ENCODE measurements around the gene CEP295NL. TPM values are rescaled to one million over a fixed set of nuclear protein-coding genes. Genes with fewer than 3 reads are reported as not detected.
"Not testable (repeated sequence)": the region's sequence is repeated elsewhere in the genome, so short reads cannot be mapped to it uniquely, and the experiment has no call there.

Gene CEP295NL
- polyA plus RNA-seq, 5 donors: 0.18 to 0.50 (median 0.29) TPM

DNA sequence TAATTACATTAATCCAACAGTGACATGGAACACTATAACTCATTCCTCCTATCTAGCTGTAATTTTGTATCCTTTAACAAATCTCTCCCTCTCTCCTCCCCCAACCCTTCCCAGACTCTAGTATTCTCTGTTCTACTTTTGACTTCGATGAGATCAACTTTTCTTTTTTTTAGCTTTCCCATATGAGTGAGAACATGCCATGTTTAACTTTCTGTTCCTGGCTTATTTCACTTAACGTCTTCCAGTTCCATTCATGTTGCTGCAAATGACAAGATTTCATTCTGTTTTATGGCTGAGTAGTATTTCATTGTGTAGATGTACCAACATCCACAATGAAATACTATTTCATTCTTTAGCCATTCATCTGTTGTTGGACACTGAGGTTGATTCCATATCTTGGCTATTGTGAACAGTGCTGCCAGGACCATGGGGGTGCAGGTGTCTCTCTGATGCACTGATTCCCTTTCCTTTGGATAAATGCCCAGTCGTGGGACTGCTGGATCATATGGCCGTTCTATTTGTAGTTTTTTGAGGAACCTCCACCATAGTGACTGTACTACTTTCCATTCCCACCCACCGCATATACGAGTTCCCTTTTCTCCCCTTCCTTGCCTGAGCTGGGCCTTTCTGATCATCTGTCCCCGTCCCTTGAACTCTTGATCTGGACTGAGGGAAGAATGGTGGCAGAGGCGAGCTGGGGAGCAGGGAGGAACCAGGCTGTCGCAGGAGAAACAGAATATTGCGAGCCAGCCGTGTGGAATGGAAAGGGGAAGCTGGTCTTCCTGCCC lies 7.7 kb upstream of the CEP295NL start:
- no peak for DNase-seq

DNA sequence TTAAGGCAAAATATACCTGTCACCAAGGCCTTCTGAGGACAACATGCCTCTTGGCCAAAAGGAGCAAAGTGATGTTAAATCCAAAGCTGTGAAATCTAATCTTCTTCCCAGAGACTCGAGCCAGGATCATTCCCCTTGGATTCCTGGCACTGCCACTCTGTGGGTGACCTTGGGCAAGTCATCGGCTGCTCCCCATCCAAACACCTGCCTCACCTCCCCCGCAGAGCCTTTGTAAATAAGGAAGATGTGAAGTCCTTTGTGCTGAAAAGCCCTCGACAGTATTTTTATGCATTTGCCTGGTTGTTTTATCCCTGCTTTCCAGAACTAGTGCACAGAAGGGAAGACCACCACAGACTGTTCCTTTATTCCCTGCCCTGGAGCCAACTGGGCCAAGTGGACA lies 5.4 kb upstream of the CEP295NL start:
- no peak for DNase-seq

DNA sequence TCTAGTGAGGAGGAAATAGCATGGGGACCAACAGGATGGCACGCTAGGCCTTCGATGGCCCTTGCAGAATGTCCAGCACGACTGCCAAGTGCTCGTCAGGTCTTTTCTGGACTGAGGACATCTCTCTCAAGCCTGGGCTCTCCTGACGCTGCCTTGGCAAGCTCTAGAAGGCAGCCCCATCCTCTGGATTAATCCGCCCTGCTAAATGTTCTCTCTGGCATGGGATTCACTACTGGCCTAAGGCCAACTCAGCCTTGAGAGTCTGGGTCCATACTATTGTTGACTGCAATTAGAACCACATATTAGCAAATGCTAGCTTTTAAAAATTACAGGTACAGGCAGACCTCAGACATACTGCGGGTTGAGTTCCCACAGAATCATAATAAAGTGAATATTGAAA lies 2.5 kb upstream of the CEP295NL start:
- no peak for DNase-seq

DNA sequence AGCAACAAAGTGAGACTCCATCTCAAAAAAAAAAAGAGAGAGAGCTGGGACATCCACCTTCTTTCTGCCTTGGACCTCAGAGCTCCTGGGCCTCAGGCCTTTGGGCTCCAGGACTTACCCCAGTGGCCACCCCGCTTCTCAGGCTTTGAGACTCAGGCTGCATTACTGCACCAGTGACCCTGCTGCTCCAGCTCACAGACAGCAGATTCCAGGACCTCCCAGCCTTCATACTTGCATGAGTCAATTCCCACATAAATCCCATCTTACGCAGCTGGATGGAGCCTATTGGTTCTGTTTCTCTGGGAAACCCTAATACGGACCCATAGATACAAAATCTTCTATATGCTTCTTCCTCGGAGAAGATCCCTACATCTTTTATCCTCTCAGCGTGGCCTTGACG lies 2.1 kb upstream of the CEP295NL start:
- no peak for DNase-seq

DNA sequence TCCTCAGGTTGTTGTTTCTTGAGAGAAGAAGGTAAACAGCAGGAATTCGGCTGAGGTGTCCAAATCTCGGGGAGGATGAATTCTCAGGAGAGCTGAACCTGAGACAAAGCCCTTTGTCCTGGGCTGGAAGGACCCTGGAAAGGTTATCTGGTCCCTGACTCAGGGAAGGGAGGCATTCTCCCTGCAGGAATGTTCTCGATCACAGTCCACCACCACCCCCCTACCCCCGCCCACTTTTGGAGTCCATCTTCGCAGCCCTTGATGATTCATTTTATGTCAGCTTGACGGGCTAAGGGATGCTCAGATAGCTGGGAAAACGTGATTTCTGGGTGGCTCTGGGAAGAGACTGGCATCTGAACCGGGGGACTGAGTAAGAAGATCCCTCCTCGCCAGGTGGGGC lies 1.4 kb upstream of the CEP295NL start:
- DNase-seq: no peak

DNA sequence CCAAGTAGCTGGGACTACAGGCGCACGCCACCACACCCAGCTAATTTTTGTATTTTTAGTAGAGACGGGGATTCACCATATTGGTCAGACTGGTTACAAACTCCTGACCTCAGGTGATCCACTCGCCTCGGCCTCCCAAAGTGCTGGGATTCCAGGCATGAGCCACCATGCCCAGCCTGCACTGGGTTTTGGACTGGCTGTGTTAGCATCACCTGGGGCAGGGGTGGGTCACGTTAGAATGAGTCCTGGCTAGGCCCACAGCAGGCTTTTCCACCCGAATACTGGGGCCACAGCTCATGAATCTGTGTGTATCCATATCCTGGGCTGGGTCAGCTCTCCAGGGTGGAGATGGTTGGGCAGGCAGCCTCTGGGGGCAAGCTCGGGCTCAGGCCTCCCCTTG lies 770 bp downstream of the CEP295NL start:
- not testable (repeated sequence) for DNase-seq

DNA sequence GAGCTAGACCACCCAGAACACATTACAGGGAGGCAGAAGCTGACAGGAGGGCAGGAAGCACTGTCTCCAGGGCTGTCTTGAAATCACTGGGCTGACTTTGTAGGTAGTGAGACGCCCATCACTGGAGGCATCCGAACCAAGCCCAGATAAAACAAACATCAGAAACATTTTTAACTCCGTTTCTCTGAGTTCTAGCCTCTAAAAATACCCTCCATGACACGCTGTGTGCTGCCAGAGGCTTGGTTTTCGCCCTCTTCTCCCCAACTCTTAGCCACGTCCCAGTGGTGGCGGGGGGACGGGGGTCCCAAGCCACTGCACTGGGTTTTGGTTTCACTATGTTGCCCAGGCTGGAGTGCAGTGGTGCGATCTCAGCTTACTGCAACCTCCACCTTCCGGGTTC lies 1.2 kb downstream of the CEP295NL start:
- DNase-seq: no peak

DNA sequence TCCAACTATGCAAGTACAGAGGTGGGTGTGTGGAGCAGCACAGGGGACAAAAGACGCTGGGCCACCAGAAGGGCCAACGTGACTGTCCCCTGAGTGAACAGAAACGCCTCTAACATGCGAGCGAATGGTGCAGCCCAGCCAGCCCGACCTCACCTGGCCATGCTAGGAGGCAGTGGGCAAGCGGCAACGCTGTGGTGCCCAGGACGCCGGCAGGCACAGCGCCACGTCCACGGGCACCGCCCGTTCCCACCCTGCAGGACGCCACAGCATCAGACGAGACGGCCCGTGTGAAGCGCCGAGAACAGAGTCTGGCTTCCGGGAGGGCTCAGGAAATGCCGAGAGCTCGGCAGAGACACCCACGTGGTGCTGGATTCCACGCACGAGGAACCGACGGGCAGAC lies 2.2 kb downstream of the CEP295NL start:
- DNase-seq: no peak

DNA sequence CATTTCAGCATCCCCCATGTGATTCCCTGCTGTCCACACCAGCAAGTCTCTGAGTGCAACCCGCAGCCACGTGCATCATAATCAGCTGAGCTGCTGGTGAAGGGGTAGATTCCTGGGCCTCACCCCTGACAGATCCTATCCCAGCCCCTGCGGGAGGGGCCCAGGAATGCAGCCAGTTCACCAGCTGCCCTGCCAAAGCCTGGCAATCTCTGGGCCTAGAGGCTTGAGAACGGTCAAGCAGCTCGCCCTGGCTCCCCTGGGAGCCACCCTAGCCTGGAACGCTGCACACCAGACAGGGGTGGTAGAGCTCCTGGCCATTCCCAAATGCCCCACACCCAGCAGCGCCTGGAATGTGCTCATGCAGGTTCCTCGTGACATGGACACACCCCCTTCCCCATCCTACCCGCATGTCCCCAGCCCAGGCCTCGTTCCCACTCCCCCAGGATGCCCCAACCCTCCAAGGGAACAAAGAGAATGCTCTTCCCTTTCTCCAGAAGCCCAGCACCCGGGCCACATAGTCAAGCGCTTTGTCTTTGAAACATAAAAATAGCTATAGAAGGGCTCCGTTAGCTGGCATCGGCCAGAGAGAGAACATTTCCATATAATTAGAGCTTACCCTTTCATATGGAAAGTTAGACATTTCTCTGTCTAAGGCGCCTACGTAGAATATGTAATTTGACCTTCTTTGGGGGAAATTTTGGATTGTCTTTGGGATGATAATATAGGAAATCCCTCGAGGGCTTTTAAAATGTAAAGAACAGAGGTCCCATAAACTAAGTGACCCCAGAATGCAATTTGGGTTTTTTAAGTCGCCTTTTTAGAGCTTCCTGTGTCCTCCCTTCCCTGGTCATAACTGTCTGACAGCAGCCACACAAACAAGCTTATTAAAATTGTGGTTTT lies 3.4 kb downstream of the CEP295NL start:
- DNase-seq: no peak

DNA sequence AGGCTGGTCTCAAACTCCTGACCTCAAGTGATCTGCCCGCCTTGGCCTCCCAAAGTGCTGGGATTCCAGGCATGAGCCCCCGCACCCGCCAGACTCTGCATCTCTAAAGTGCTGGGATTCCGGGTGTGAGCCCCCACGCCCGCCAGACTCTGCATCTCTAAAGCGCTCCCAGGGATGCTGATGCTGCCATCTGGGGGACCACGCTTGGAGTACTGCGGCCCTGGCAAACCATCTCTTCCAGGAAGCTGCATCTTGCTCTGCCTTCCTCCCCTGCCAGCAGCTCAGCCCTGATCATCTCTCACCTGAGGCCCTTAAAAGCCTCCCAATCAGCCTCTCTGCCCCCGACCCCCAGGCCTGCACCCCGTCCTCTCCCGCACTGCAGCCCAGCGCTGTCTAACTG lies 4.1 kb downstream of the CEP295NL start:
- no peak for DNase-seq

DNA sequence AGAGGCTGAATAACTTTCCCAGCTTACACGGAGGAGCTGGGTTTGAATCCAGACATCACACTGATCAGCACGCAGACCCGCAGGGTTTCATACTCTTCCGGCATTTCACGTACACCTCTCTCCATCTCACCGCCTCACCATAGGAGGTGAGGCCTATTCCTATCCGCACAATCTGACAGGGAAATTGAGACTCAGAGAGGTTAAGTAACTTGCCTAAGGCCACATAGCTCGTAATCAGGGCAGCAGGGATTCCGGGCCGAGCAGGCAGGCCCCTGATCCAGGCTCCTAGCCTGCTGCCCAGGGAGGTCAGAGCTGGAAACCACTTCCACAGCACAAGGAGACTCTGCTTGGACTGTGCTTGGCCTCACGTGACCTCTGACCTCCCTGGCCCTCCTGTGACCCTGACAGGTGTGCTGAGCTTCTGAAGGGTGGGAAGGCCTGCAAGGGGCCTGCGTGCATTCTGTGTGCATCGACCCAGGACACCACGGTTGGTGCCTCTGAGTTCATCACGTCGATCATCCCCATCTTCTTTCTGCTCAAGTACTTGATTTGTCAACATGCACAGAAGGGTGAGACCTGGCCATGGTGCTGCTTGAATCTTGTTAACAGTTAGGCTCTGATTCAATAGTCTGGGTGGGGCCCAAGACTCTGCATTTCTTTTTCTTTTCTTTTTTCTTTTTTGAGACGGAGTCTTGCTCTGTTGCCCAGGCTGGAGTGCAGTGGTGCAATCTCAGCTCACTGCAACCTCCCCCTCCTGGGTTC lies 4.7 kb downstream of the CEP295NL start:
- no peak for DNase-seq

DNA sequence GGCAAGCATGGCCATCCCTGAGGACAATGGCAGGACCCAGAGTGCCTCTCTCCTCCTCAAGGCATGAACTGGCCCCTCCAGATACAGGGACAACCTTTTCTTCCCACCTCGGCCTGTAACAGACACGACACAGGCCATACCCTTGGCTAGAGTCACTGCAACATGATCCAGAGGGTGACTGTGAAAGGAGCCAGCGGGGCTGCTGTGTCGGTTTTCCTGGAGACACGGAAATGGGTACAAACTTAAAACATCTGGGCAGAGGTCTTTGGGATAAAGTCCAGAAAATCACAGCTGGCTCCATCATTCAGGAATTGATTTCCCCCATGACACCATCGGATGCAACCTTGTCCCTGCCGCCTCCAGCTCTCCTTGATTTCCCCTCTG lies 5.3 kb downstream of the CEP295NL start:
- no peak for DNase-seq

DNA sequence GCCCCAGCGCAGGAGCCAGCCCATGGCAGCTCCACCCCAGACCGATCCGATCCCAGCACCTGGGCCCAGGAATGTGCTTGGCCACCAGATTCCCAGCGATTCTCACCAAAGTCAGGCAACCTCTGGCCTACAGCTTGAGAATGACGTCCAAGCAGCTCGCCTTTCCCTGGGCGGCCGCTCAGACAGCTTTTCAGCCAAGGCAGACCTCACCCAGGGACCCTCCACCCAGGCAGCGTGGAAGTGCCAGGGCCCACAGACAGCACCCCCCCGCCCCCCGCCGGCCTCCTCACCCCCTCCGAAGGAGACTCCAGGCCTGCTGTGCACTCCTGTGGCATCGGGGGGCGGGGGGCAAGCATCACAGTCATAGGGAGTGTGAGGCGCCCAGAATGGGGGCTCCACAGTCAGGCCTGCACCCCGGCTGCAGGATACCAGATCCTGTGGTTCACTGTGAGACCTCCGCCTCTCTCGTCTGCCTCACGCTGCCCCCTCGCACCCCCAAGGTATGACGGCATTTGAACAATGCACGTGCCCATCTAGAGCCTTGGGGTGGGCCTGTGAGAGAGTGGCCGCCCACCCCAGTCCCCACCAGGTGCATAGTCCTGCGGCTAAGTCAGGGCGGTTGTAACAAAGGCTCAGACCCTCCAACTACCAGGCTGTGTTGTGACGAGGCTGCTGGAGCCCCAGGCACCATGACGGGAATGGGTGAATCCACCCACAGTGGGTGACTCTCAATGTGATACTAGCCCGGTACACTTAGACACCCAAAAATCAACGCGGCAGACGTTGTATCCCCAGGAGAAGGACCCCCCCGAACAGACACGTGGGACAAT lies 6.0 kb downstream of the CEP295NL start:
- no peak for DNase-seq

DNA sequence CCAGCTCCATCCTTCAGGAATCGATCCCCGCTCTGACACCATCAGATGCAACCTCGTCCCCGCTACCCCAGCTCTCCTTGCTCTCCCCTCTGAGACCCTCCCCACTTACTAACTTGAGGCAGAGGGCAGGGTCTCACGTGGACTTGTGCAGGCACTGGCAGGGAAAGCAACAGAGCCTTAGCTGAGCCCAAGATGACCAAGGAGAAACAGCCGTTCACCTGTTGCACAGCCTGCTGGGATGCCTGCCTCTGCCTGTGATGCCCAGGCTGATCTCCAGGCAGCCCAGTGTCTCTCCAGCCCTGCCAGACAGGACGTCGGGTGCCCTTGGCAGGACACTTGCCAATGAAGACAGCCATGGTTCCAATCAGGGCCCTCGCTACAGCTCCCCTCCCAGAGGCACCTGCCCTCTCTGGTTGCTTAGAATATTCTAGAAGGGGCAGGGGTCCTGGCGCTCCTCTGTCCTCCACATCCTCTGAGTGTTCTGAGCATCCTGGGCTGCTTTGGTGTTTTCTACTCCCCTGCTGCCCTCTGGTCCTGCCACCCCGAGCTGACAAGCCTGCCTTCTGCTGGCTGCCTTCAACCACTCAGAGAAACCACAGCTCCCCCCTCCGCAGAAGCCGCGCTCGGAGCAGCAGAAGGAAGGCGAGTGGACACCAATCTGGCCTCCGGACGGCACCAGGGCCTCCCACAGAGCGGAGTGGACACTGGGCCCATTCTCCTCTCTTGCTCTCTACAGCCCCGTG lies 6.7 kb downstream of the CEP295NL start:
- DNase-seq: no peak

DNA sequence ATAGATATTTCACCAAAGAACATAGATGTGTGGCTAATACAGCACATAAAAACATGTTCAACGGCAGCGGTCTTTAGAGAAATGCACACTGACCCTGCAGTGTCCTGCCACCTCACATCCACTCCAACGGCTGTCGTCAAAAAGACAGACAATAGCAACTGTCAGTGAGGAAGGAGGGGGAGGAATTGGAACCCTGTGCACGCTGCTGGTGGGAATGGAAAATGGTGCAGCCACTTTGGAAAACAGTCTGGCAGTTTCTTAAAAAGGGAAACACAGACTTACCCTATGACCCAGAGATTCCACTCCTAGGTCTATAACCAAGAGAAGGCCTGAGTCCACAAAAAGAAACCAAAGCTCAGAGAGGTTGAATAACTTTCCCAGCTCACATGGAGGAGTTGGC lies 7.7 kb downstream of the CEP295NL start:
- no peak for DNase-seq

DNA sequence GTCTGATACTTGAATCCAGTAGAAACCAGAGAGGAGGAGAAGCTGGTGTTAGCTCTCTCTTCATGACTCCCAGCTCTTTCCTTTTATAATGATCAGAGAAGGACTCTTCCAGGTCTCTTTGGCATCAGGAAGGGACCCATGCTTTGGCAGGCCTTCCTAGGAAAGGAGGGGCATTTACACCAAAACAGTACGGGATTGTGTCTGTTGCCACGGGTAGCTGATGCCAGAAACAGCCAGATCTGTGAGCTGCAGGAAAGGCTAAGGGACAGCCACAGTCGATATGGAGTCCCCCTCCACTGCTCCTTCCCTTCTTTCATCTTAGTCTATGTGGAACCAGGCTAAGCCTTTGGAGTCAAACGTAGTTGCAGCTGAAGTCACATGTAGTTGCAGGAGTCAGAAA lies 9.3 kb downstream of the CEP295NL start:
- no peak for DNase-seq

DNA sequence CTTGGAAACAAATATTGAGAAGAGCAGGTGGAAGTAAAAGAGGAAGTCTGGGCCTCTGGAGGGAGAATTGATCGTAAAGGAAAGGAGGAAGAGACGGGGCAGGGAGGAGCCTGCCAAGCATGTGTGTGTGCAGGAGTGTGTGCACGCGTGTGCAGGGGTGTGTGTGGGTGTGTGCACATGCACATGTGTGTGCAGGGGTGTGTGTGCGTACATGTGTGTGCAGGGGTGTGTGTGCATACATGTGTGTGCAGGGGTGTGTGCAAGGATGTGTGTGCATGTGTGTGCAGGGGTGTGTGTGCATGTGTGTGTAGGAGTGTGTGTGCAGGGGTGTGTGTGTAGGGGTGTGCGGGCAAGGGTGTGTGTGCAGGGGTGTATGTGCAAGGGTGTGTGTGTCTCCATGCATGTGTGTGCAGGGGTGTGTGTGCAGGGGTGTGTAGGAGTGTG lies 10.0 kb downstream of the CEP295NL start:
- DNase-seq: no peak

DNA sequence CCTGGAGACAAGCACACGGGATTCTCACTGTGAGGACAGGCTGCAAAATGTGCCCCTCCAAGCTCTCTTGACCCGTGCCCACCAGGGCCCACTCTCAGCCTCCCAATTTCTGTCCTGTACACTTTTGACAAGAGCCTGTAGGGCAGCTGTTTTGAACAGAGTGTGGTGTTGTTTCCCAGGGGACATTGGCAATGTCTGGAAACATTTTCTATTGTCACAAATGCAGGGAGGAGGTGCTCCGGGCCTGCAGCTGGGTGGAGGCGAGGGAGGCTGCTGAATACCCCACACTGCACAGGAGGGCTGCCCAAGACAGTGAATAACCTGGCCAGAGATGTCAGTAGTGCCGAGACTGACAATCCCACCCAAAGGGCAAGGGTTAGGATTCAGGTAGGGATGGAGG lies 10.5 kb downstream of the CEP295NL start:
- DNase-seq: no peak

DNA sequence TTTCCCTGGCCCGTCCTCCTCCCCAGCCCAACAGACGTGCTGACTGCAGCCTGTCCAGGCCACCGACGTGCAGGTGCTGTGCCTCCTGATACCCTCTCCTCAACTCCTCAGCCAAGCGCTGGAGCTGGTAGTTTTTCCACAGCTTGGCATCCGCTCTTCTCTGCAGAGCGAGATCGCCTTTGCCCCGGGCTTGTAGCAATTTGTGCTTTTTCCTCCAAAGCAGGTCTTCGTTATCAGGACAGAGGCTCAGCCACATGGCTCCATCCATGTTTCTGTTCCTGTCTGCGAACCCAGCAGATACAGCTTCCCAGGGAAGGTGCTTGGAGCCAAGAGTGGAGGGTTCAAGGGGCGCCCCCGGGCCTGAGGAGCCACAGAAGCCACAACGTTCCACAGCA lies 10.9 kb downstream of the CEP295NL start:
- no peak for DNase-seq

DNA sequence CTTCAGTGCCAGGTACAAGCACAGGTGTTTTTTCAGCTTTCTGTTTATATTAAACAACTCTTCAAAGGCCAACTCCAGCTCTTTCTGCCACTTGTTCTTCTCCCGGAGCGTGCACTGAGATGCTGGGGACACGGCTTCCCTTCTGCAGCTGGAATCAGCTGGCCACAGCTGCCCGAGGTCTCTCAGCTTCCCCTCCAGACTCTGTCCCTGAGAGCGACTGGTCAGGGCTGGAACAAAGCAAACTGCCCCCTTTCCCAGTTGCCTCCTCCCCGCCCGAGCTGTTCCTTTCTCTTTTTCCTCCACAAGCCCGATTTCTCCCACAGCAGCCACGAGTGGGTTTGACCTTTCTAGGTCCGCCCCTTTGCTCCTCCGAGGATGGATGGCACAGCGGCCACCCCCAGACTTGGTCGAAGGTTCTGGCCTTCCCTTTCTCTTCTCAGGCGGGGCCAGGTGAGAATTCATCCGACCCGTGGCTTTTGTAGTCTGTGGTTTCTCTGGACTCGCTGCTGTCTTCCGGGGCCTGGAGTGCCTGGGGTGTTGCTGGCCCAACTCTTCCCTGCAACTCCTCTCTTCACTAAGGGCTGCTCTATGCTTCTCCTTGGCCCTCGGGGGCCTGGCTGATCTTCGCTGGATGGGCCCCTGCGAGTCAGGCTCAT lies 11.5 kb downstream of the CEP295NL start:
- DNase-seq: no peak

Measured in right lung (tissue), 5 donors.